IMR-90 (cell line): ENCODE results near the gene NCAPG2. TPM values are rescaled to one million over a fixed set of nuclear protein-coding genes. Genes with fewer than 3 reads are reported as not detected.

Source experiments
- ATAC-seq: fragments of 200-7000 bp; cut with Tn5 transposase; 2 replicates; pipeline ENCODE4 v1.9.1; 2020; ENCODE audit warnings: low read depth, mild to moderate bottlenecking, moderate library complexity
- BruUV-seq: library from RNA; stranded (reverse); fragments of 400-500 nt; replicated peaks from 2 replicates; lab custom pipeline; 2021; lab: Mats Ljungman, UMichigan
- CTCF ChIA-PET: fragments of 300-600 bp; formaldehyde crosslinking; extraction: SDS; loops from one replicate; lab custom pipeline; 2021; ENCODE audit warnings: antibody characterized with exemption; lab: Yijun Ruan, JAX
- POLR2A ChIA-PET: fragments of 300-600 bp; sonication (Branson Sonifier 250); formaldehyde crosslinking; loops from one replicate; lab custom pipeline; 2022; ENCODE audit warnings: antibody characterized with exemption; ENCODE audit not compliant: unreplicated experiment; lab: Charles Lee
- DNase-seq: peaks from one replicate; pipeline ENCODE4 v3.0.0; 2013
- H2AFZ ChIP-seq: replicated peaks from 2 replicates; pipeline ENCODE3; 2013; ENCODE audit warnings: low read length, mild to moderate bottlenecking; ENCODE audit not compliant: poor library complexity
- H2AK5ac ChIP-seq: 2 replicates; pipeline ENCODE4 v1.6.1; 2013; ENCODE audit warnings: low read depth, low read length, inconsistent platforms
- H2AK9ac ChIP-seq: replicated peaks from 2 replicates; pipeline ENCODE3; 2013; ENCODE audit warnings: mild to moderate bottlenecking, low read depth, low read length, moderate library complexity; ENCODE audit not compliant: poor library complexity
- H2BK120ac ChIP-seq: 2 replicates; pipeline ENCODE4 v1.6.1; 2013; ENCODE audit warnings: low read depth, low read length, inconsistent platforms
- H2BK15ac ChIP-seq: 3 replicates; pipeline ENCODE4 v1.6.1; 2013; ENCODE audit warnings: low read depth, low read length, inconsistent platforms
- H2BK20ac ChIP-seq: 2 replicates; pipeline ENCODE4 v1.6.1; 2013; ENCODE audit warnings: low read depth, mild to moderate bottlenecking, inconsistent platforms, low read length, moderate library complexity
- H2BK5ac ChIP-seq: 2 replicates; pipeline ENCODE4 v1.6.1; 2013; ENCODE audit warnings: mild to moderate bottlenecking, low read depth, low read length, inconsistent platforms; ENCODE audit not compliant: poor library complexity, severe bottlenecking
- H3K14ac ChIP-seq: replicated peaks from 2 replicates; pipeline ENCODE4 v1.6.1; 2013; ENCODE audit warnings: low read depth, low read length, inconsistent platforms
- H3K18ac ChIP-seq: 2 replicates; pipeline ENCODE4 v1.6.1; 2013; ENCODE audit warnings: low read depth, low read length, control low read depth
- H3K23ac ChIP-seq: 2 replicates; pipeline ENCODE4 v1.6.1; 2013; ENCODE audit warnings: low read depth, low read length, inconsistent platforms
- H3K27ac ChIP-seq: 2 replicates; pipeline ENCODE4 v1.5.1; 2013; ENCODE audit warnings: mild to moderate bottlenecking, control low read depth, low read length; ENCODE audit not compliant: insufficient read depth
- H3K27me3 ChIP-seq: 2 replicates; pipeline ENCODE4 v1.6.1; 2013; ENCODE audit warnings: low read length; ENCODE audit not compliant: control insufficient read depth, insufficient read depth
- H3K36me3 ChIP-seq: 2 replicates; pipeline ENCODE4 v1.6.1; 2013; ENCODE audit warnings: low read length, mixed read lengths; ENCODE audit not compliant: control insufficient read depth, insufficient read depth
- H3K4ac ChIP-seq: 2 replicates; pipeline ENCODE4 v1.6.1; 2013; ENCODE audit warnings: low read depth, low read length, inconsistent platforms
- H3K4me1 ChIP-seq: 2 replicates; pipeline ENCODE4 v1.6.1; 2013; ENCODE audit warnings: low read length, mixed read lengths; ENCODE audit not compliant: control insufficient read depth, insufficient read depth
- H3K4me2 ChIP-seq: 2 replicates; pipeline ENCODE4 v1.6.1; 2013; ENCODE audit warnings: low read depth, mild to moderate bottlenecking, control low read depth, low read length, moderate library complexity
- H3K4me3 ChIP-seq: 2 replicates; pipeline ENCODE4 v1.5.1; 2013; ENCODE audit warnings: low read depth, mild to moderate bottlenecking, control low read depth, low read length, moderate library complexity; ENCODE audit not compliant: insufficient read depth
- H3K56ac ChIP-seq: 2 replicates; pipeline ENCODE4 v1.6.1; 2013; ENCODE audit warnings: low read length, inconsistent platforms; ENCODE audit not compliant: insufficient read depth; ENCODE audit errors: extremely low read depth
- H3K79me1 ChIP-seq, 2 experiments: 2 replicates each; pipeline ENCODE4 v1.6.1; 2013; ENCODE audit warnings: low read length in 2 of 2, inconsistent platforms in 1 of 2, low read depth in 1 of 2
- H3K9ac ChIP-seq: 2 replicates; pipeline ENCODE4 v1.6.1; 2013; ENCODE audit warnings: low read depth, low read length, control low read depth
- H3K9me1 ChIP-seq: 2 replicates; pipeline ENCODE4 v1.6.1; 2013; ENCODE audit warnings: low read length, inconsistent platforms; ENCODE audit not compliant: insufficient read depth
- H3K9me3 ChIP-seq: 2 replicates; pipeline ENCODE4 v1.6.1; 2013; ENCODE audit warnings: low read length; ENCODE audit not compliant: control insufficient read depth, insufficient read depth
- H4K20me1 ChIP-seq: 2 replicates; pipeline ENCODE4 v1.6.1; 2013; ENCODE audit warnings: low read length, inconsistent platforms; ENCODE audit not compliant: insufficient read depth
- H4K5ac ChIP-seq: 2 replicates; pipeline ENCODE4 v1.6.1; 2013; ENCODE audit warnings: mild to moderate bottlenecking, low read depth, low read length, control low read depth
- H4K8ac ChIP-seq, 2 experiments: 2 replicates each; pipeline ENCODE4 v1.6.1; 2013; ENCODE audit warnings: low read depth in 2 of 2, low read length in 2 of 2, control low read depth in 1 of 2, inconsistent platforms in 1 of 2
- H4K91ac ChIP-seq: 2 replicates; pipeline ENCODE4 v1.6.1; 2013; ENCODE audit warnings: low read depth, low read length, inconsistent platforms; ENCODE audit not compliant: insufficient read depth
- BHLHE40 ChIP-seq: fragments of 150-350 bp; IDR thresholded peaks from 2 replicates; pipeline ENCODE4 v1.6.1; 2016; ENCODE audit warnings: mild to moderate bottlenecking, low read depth, low read length
- FOS ChIP-seq: fragments of 150-350 bp; IDR thresholded peaks from 2 replicates; pipeline ENCODE4 v1.6.1; 2016; ENCODE audit warnings: low read depth, low read length
- MAFK ChIP-seq: IDR thresholded peaks from 2 replicates; pipeline ENCODE4 v1.6.1; 2012; ENCODE audit warnings: low read depth, low read length, improper control_type of control experiment
- MAZ ChIP-seq: IDR thresholded peaks from 2 replicates; pipeline ENCODE4 v1.6.1; 2012; ENCODE audit warnings: low read depth, mild to moderate bottlenecking, low read length, improper control_type of control experiment, moderate library complexity, borderline replicate concordance
- MXI1 ChIP-seq: IDR thresholded peaks from 2 replicates; pipeline ENCODE4 v1.6.1; 2012; ENCODE audit warnings: low read depth, mild to moderate bottlenecking, low read length, moderate library complexity, borderline replicate concordance
- NFE2L2 ChIP-seq: fragments of 150-350 bp; IDR thresholded peaks from 2 replicates; pipeline ENCODE4 v1.6.1; 2016; ENCODE audit warnings: low read depth, mild to moderate bottlenecking, low read length
- POLR2A ChIP-seq: IDR thresholded peaks from 2 replicates; pipeline ENCODE4 v1.6.1; 2012; ENCODE audit warnings: mild to moderate bottlenecking, low read depth, low read length
- RAD21 ChIP-seq: IDR thresholded peaks from 2 replicates; pipeline ENCODE4 v1.6.1; 2012; ENCODE audit warnings: low read length, improper control_type of control experiment
- SMC3 ChIP-seq: fragments of 150-350 bp; IDR thresholded peaks from 2 replicates; pipeline ENCODE4 v1.6.1; 2016; ENCODE audit warnings: low read depth, mild to moderate bottlenecking, antibody characterized with exemption, low read length, moderate library complexity
- WGBS, 2 experiments: methylation state at CpG; one replicate each; pipeline versions ENCODE4 v1.1.5 to v1.1.7; 2013; ENCODE audit warnings: missing lambda C conversion rate in 2 of 2; ENCODE audit not compliant: insufficient read length in 1 of 2; ENCODE audit errors: extremely low coverage in 2 of 2; 5-methylcytosine and 5-hydroxymethylcytosine counted together
- dilution Hi-C: fragments of 300-500 bp; cut with HindIII; formaldehyde crosslinking; loops from one replicate; pipeline ENCODE4 v1.14.3; 2018; ENCODE audit warnings: low sequenced_read_pairs; ENCODE audit not compliant: unreplicated experiment
- in situ Hi-C: fragments of 300-500 bp; cut with MboI; formaldehyde crosslinking; loops from 3 replicates; pipeline ENCODE4 v1.14.3; 2019; ENCODE audit warnings: low sequenced_read_pairs, inconsistent platforms, mixed read lengths
- intact Hi-C: fragments of 100-400 bp; cut with micrococcal nuclease; formaldehyde crosslinking; loops from 2 replicates; pipeline ENCODE4 v1.10.0; 2022
- polyA plus RNA-seq, 3 experiments: library from polyadenylated mRNA; depleted of rRNA; stranded (reverse); fragments of >200 nt; gene quantifications; 2 replicates each; pipeline ENCODE4 v1.2.3, GENCODE V29; 2012; ENCODE audit warnings: low replicate concordance in 1 of 3
- total RNA-seq: library from RNA; depleted of rRNA; stranded (reverse); fragments of >200 nt; gene quantifications from 2 replicates; pipeline ENCODE4 v1.2.3, GENCODE V29; 2012
- TF ChIP-seq, protein P1 (sequence below): fragments of 150-350 bp; IDR thresholded peaks from 2 replicates; pipeline ENCODE4 v1.6.1; 2016; ENCODE audit warnings: low read depth, mild to moderate bottlenecking, low read length, moderate library complexity, borderline replicate concordance
- TF ChIP-seq, protein P2 (sequence below): fragments of 150-350 bp; IDR thresholded peaks from 2 replicates; pipeline ENCODE4 v1.6.1; 2017; ENCODE audit warnings: mild to moderate bottlenecking, antibody characterized with exemption, low read length, low read depth
- TF ChIP-seq, protein P3 (sequence below): conservative IDR thresholded peaks from 2 replicates; pipeline ENCODE4 v1.5.1; 2012; ENCODE audit warnings: mild to moderate bottlenecking, low read depth, low read length, improper control_type of control experiment

The NCAPG2 gene
- total and polyA plus RNA-seq, 2 of the 4 experiments (the other 2 are of a cell fraction), result 25.6 to 25.8 TPM

DNA sequence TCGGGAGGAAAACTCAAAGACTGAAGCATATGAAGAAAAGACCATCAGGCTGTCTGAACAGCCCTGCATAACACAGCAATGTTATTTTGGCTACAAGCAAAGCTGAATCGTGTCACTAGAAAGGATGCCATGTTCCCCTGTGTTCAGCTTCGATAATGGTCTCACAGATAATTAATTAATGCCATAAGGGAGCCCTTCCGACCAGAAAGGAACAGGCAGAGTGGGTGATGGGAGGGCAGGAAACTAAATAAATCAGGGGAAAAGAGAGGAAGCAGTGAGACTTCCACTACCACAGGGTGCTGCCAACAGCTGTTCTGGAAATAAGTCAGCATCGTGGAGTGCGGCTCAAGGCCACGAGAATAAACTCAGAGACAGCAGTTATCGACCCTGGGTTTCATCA is 120.2 kb downstream of the NCAPG2 start:
- no peaks in the 10 kb centered on the region; the same call in 1 of the 2 replicates for H3K4me1 ChIP-seq
- no peaks in the 10 kb centered on the region for H3K79me1 ChIP-seq
- no peak overlapping the region for H2AFZ ChIP-seq
- H3K4ac ChIP-seq, result no peak overlapping the region
- no peak overlapping the region for H3K27ac ChIP-seq
- no peak overlapping the region for H3K9ac ChIP-seq
- H3K56ac ChIP-seq, result no peak overlapping the region
- 40% methylated on average over 1 of the region's 8 CpGs; no CpG with 5 or more reads in 1 of the 2 experiments for WGBS, 2 experiments
- no peak for ATAC-seq
- H3K4me3 ChIP-seq, result no peak overlapping the region
- dilution Hi-C loops (no loop called here), intact Hi-C loops (no loop called here), in situ Hi-C loops (no loop called here)
- no peak overlapping the region for H2BK120ac ChIP-seq
- H3K23ac ChIP-seq, result no peak overlapping the region
- H3K9me3 ChIP-seq, result peaks cover 5% of the 10 kb centered on the region
- BruUV-seq, result no TSS peak
- H2BK15ac ChIP-seq, result no peak overlapping the region
- H2AK9ac ChIP-seq, result no peak overlapping the region
- peaks cover 32% of the 10 kb centered on the region for H3K27me3 ChIP-seq
- H4K8ac ChIP-seq, result no peak overlapping the region
- ChIA-PET POLR2A (no interaction called here), CTCF (no interaction called here)
- H3K14ac ChIP-seq, result no peak overlapping the region
- no peak overlapping the region for H4K91ac ChIP-seq
- no peak overlapping the region for H2AK5ac ChIP-seq
- TF ChIP-seq, protein P1, sequence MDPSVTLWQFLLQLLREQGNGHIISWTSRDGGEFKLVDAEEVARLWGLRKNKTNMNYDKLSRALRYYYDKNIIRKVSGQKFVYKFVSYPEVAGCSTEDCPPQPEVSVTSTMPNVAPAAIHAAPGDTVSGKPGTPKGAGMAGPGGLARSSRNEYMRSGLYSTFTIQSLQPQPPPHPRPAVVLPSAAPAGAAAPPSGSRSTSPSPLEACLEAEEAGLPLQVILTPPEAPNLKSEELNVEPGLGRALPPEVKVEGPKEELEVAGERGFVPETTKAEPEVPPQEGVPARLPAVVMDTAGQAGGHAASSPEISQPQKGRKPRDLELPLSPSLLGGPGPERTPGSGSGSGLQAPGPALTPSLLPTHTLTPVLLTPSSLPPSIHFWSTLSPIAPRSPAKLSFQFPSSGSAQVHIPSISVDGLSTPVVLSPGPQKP, result no peak
- TF ChIP-seq, protein P2, sequence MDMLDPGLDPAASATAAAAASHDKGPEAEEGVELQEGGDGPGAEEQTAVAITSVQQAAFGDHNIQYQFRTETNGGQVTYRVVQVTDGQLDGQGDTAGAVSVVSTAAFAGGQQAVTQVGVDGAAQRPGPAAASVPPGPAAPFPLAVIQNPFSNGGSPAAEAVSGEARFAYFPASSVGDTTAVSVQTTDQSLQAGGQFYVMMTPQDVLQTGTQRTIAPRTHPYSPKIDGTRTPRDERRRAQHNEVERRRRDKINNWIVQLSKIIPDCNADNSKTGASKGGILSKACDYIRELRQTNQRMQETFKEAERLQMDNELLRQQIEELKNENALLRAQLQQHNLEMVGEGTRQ, result no peak
- no peak for TF ChIP-seq POLR2A
- TF ChIP-seq BHLHE40, result no peak
- no peak for TF ChIP-seq RAD21
- no peak for TF ChIP-seq FOS
- TF ChIP-seq MAFK, result no peak
- TF ChIP-seq, protein P3, sequence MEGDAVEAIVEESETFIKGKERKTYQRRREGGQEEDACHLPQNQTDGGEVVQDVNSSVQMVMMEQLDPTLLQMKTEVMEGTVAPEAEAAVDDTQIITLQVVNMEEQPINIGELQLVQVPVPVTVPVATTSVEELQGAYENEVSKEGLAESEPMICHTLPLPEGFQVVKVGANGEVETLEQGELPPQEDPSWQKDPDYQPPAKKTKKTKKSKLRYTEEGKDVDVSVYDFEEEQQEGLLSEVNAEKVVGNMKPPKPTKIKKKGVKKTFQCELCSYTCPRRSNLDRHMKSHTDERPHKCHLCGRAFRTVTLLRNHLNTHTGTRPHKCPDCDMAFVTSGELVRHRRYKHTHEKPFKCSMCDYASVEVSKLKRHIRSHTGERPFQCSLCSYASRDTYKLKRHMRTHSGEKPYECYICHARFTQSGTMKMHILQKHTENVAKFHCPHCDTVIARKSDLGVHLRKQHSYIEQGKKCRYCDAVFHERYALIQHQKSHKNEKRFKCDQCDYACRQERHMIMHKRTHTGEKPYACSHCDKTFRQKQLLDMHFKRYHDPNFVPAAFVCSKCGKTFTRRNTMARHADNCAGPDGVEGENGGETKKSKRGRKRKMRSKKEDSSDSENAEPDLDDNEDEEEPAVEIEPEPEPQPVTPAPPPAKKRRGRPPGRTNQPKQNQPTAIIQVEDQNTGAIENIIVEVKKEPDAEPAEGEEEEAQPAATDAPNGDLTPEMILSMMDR, result no peak
- TF ChIP-seq MXI1, result no peak
- TF ChIP-seq SMC3, result no peak
- TF ChIP-seq MAZ, result no peak
- TF ChIP-seq NFE2L2, result no peak
- H3K36me3 ChIP-seq, result no peaks in the 10 kb centered on the region
- no peak overlapping the region for H4K5ac ChIP-seq
- no peak for DNase-seq
- no peaks in the 10 kb centered on the region for H3K9me1 ChIP-seq
- no peaks in the 10 kb centered on the region for H4K20me1 ChIP-seq
- H3K18ac ChIP-seq, result no peak overlapping the region
- H3K4me2 ChIP-seq, result no peak overlapping the region
- H2BK5ac ChIP-seq, result no peak overlapping the region
- no peak overlapping the region for H2BK20ac ChIP-seq
